ENCODE results near the gene CCL4. TPM values are rescaled to one million over a fixed set of nuclear protein-coding genes. Genes with fewer than 3 reads are reported as not detected.

CCL4 gene
- total and polyA plus RNA-seq, 2 donors (not counting 1 experiment from before 2014, with no cell fraction given): not detected

GRCh38 chr17:36127911-36128310 lies 24.3 kb downstream of the CCL4 start:
- DNase-seq (ENCODE audit: low read depth in 2 of 2): no peak
- H2AFZ ChIP-seq (ENCODE audit: low read length): no peak overlapping the region
- no peak overlapping the region for H3K4me3 ChIP-seq (replicated peaks in 1 of 4; ENCODE audit: control extremely low read depth in 1 of 4, insufficient read depth in 1 of 4, low read depth in 3 of 4, low read length in 4 of 4)
- no peaks in the 10 kb centered on the region for H3K9me3 ChIP-seq (ENCODE audit: control insufficient read depth, insufficient read depth, low read depth, low read length)
- H3K27ac ChIP-seq (ENCODE audit: insufficient read depth, low read length): no peak overlapping the region
- no peaks in the 10 kb centered on the region for H3K27me3 ChIP-seq (ENCODE audit: control insufficient read depth, insufficient read depth, low read length)
- H4K20me1 ChIP-seq (ENCODE audit: control insufficient read depth, extremely low read depth, insufficient read depth, low read length): no peaks in the 10 kb centered on the region
- no peaks in the 10 kb centered on the region for H3K4me1 ChIP-seq (ENCODE audit: control insufficient read depth, extremely low read depth, insufficient read depth, low read length)
- TF ChIP-seq EZH2 (IDR thresholded peaks at IDR 0.05; ENCODE audit: low read length, missing control alignments) (no peak), CTCF (conservative IDR thresholded peaks at IDR 0.05 in 1 of 2, IDR thresholded peaks at IDR 0.05 in 1 of 2; ENCODE audit: low read depth in 1 of 2, low read length in 2 of 2) (no peak)
- no peak overlapping the region for H3K9ac ChIP-seq (ENCODE audit: insufficient read depth, low read length)
- H3K36me3 ChIP-seq (ENCODE audit: control insufficient read depth, insufficient read depth, low read length): no peaks in the 10 kb centered on the region
- no peaks in the 10 kb centered on the region for H3K79me2 ChIP-seq (ENCODE audit: control insufficient read depth, insufficient read depth, low read length)
- H3K4me2 ChIP-seq (ENCODE audit: extremely low read depth, insufficient read depth, low read length): no peak overlapping the region

- Histone ChIP-seq H3K27ac (ENCODE audit: insufficient read depth, low read length) (no peak overlapping the region), H2AFZ (ENCODE audit: low read length) (no peak overlapping the region), H3K4me2 (ENCODE audit: extremely low read depth, insufficient read depth, low read length) (no peak overlapping the region), H3K79me2 (ENCODE audit: control insufficient read depth, insufficient read depth, low read length) (no peaks in the 10 kb centered on the region), H3K9ac (ENCODE audit: insufficient read depth, low read length) (no peak overlapping the region), H3K4me1 (ENCODE audit: control insufficient read depth, extremely low read depth, insufficient read depth, low read length) (no peaks in the 10 kb centered on the region), H3K27me3 (ENCODE audit: control insufficient read depth, insufficient read depth, low read length) (no peaks in the 10 kb centered on the region), H3K36me3 (ENCODE audit: control insufficient read depth, insufficient read depth, low read length) (no peaks in the 10 kb centered on the region), H4K20me1 (ENCODE audit: control insufficient read depth, extremely low read depth, insufficient read depth, low read length) (no peaks in the 10 kb centered on the region), H3K9me3 (ENCODE audit: control insufficient read depth, insufficient read depth, low read depth, low read length) (no peaks in the 10 kb centered on the region), H3K4me3 (replicated peaks in 1 of 4; ENCODE audit: control extremely low read depth in 1 of 4, insufficient read depth in 1 of 4, low read depth in 3 of 4, low read length in 4 of 4) (no peak overlapping the region)
- no peak for DNase-seq (ENCODE audit: low read depth in 2 of 2)
- TF ChIP-seq EZH2 (IDR thresholded peaks at IDR 0.05; ENCODE audit: low read length, missing control alignments) (no peak), CTCF (conservative IDR thresholded peaks at IDR 0.05 in 1 of 2, IDR thresholded peaks at IDR 0.05 in 1 of 2; ENCODE audit: low read depth in 1 of 2, low read length in 2 of 2) (no peak)
Measured at GRCh38 chr17:36128411-36128978, 24.9 kb downstream of the CCL4 start.

GRCh38 chr17:36129616-36130015 lies 26.0 kb downstream of the CCL4 start:
- no peak for DNase-seq (ENCODE audit: low read depth in 2 of 2)
- no peak overlapping the region for H3K27ac ChIP-seq (ENCODE audit: insufficient read depth, low read length)
- H3K4me1 ChIP-seq (ENCODE audit: control insufficient read depth, extremely low read depth, insufficient read depth, low read length): no peaks in the 10 kb centered on the region
- H3K9ac ChIP-seq (ENCODE audit: insufficient read depth, low read length): no peak overlapping the region
- H3K4me2 ChIP-seq (ENCODE audit: extremely low read depth, insufficient read depth, low read length): no peak overlapping the region
- no peaks in the 10 kb centered on the region for H3K79me2 ChIP-seq (ENCODE audit: control insufficient read depth, insufficient read depth, low read length)
- no peak for TF ChIP-seq EZH2 (IDR thresholded peaks at IDR 0.05; ENCODE audit: low read length, missing control alignments)
- TF ChIP-seq CTCF (conservative IDR thresholded peaks at IDR 0.05 in 1 of 2, IDR thresholded peaks at IDR 0.05 in 1 of 2; ENCODE audit: low read depth in 1 of 2, low read length in 2 of 2): no peak
- no peaks in the 10 kb centered on the region for H4K20me1 ChIP-seq (ENCODE audit: control insufficient read depth, extremely low read depth, insufficient read depth, low read length)
- no peak overlapping the region for H2AFZ ChIP-seq (ENCODE audit: low read length)
- no peaks in the 10 kb centered on the region for H3K9me3 ChIP-seq (ENCODE audit: control insufficient read depth, insufficient read depth, low read depth, low read length)
- no peak overlapping the region for H3K4me3 ChIP-seq (replicated peaks in 1 of 4; ENCODE audit: control extremely low read depth in 1 of 4, insufficient read depth in 1 of 4, low read depth in 3 of 4, low read length in 4 of 4)
- H3K27me3 ChIP-seq (ENCODE audit: control insufficient read depth, insufficient read depth, low read length): no peaks in the 10 kb centered on the region
- H3K36me3 ChIP-seq (ENCODE audit: control insufficient read depth, insufficient read depth, low read length): no peaks in the 10 kb centered on the region

All from fibroblast of lung (primary cell).